ENCODE results near the gene SIAH1.

SIAH1 gene

DNA sequence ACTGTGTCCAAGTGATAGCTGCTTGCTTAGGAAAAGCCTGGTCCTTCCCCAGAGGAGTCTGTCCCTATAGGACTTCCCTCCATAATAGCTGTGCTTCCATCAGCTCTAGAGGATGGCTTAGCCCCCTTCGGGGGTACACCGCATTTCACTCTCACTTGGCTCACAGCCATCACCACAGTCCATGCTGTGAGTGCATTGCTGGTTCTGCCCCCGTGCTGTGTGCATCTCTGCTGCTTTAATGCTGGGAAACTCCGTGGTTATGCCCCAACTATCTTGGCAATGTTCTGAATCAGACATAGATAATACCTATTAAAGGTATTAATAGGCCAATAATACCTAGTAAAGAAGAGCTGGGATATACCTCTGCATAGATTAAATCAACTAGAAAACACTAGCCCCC is 58.3 kb downstream of the SIAH1 start:
- ChIA-PET POLR2A (no interaction called here), CTCF (interaction anchor here (0.8 to 1.2 kb wide), 2 partner anchors 9 to 162 kb away, joined by 3 read pairs; no protein-coding TSS in a partner anchor)
- H3K4me3 ChIP-seq (ENCODE audit: low read depth, low read length) = no peak overlapping the region

DNA sequence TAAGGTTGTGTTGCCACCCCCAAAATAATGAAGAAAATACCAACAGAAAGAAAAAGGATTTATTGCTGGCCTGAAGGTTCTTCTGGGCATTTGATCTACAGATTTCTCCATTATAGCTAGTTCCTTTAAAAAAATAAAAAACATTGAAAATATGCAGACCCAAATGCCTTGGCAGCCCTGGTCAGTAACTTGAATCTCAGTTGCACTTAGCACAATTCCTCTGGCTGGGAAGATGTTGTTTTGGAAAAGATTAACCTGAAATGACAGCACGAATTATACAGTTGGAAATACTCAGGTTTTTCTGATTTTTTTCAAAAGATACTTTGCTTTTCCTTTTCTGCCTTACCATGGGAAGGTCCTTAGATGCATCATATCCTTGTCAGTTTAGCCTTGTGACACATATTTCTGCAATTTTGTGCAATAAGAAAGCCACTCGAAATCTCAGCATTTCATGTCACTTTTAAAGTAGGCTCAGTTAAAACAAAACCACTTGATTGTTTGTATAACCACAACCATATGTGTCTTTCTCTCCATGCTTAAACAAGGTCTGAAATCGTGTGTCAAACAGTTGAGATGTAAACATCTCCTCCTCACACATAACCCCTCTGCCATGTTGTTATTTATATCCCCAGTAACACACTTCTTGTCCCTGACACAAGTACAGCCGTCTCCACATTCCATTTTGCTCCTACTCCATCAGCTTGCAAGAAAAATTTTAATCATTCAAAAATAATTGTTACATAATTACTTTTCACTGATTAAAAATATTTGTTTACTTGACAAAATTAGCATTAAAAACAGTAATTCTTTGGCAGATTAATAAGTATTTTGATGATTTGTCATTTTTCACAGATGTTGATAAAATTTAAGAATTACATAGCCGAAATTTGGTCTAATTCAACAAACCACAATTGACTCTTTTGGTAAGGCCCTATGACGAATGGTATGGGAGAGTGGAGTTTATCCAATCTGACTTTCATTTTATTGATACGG is 61.1 kb downstream of the SIAH1 start:
- POLR2A ChIA-PET = no interaction called here
- Histone ChIP-seq H3K4me3 (ENCODE audit: low read depth, low read length) (no peak overlapping the region), H3K36me3 (ENCODE audit: control insufficient read depth in 2 of 2, insufficient read depth in 1 of 2, low read length in 2 of 2) (peaks cover 0 to 20% of the 10 kb centered on the region in 2 experiments; a peak in 1 of 3 replicates), H3K27ac (ENCODE audit: extremely low read depth, low read depth, low read length) (no peak overlapping the region), H3K4me1 (ENCODE audit: control insufficient read depth, insufficient read depth, low read length) (0 out of 2 replicates have a peak, but pooled peaks cover 2% of the 10 kb centered on the region), H3K9me3 (ENCODE audit: control insufficient read depth, insufficient read depth, low read depth, low read length) (no peaks in the 10 kb centered on the region)
- TF ChIP-seq, protein P1, sequence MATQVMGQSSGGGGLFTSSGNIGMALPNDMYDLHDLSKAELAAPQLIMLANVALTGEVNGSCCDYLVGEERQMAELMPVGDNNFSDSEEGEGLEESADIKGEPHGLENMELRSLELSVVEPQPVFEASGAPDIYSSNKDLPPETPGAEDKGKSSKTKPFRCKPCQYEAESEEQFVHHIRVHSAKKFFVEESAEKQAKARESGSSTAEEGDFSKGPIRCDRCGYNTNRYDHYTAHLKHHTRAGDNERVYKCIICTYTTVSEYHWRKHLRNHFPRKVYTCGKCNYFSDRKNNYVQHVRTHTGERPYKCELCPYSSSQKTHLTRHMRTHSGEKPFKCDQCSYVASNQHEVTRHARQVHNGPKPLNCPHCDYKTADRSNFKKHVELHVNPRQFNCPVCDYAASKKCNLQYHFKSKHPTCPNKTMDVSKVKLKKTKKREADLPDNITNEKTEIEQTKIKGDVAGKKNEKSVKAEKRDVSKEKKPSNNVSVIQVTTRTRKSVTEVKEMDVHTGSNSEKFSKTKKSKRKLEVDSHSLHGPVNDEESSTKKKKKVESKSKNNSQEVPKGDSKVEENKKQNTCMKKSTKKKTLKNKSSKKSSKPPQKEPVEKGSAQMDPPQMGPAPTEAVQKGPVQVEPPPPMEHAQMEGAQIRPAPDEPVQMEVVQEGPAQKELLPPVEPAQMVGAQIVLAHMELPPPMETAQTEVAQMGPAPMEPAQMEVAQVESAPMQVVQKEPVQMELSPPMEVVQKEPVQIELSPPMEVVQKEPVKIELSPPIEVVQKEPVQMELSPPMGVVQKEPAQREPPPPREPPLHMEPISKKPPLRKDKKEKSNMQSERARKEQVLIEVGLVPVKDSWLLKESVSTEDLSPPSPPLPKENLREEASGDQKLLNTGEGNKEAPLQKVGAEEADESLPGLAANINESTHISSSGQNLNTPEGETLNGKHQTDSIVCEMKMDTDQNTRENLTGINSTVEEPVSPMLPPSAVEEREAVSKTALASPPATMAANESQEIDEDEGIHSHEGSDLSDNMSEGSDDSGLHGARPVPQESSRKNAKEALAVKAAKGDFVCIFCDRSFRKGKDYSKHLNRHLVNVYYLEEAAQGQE (tag by site-specific recombination; IDR thresholded peaks at IDR 0.05) = no peak
- TF ChIP-seq ZNF341 (tag by site-specific recombination; IDR thresholded peaks at IDR 0.05; ENCODE audit: low read depth) = no peak
- TF ChIP-seq OVOL3 (tag by site-specific recombination; IDR thresholded peaks at IDR 0.05) = no peak
- no peak for TF ChIP-seq ZNF776 (tag by site-specific recombination; IDR thresholded peaks at IDR 0.05; ENCODE audit: borderline replicate concordance)
- no peak for TF ChIP-seq ZNF239 (tag by site-specific recombination; IDR thresholded peaks at IDR 0.05)
- TF ChIP-seq MZF1 (tag by site-specific recombination; IDR thresholded peaks at IDR 0.05; ENCODE audit: borderline replicate concordance) = no peak
- no peak for TF ChIP-seq SCRT2 (tag by site-specific recombination; IDR thresholded peaks at IDR 0.05)
- no peak for TF ChIP-seq ZNF266 (tag by site-specific recombination; IDR thresholded peaks at IDR 0.05; ENCODE audit: low read depth)
- TF ChIP-seq ZSCAN30 (tag by site-specific recombination; IDR thresholded peaks at IDR 0.05) = no peak
- TF ChIP-seq, protein P2, sequence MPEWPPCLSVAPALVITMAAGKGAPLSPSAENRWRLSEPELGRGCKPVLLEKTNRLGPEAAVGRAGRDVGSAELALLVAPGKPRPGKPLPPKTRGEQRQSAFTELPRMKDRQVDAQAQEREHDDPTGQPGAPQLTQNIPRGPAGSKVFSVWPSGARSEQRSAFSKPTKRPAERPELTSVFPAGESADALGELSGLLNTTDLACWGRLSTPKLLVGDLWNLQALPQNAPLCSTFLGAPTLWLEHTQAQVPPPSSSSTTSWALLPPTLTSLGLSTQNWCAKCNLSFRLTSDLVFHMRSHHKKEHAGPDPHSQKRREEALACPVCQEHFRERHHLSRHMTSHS (tag by site-specific recombination; IDR thresholded peaks at IDR 0.05) = no peak
- no peak for TF ChIP-seq ZBTB8A (tag by site-specific recombination; IDR thresholded peaks at IDR 0.05)
- TF ChIP-seq ZNF2 (tag by site-specific recombination; IDR thresholded peaks at IDR 0.05) = no peak
- CTCF ChIA-PET = interaction anchor here (1.6 kb wide), 1 partner anchor 299 kb away, joined by 3 read pairs; no protein-coding TSS in a partner anchor

More for the DNA sequence above, 58.3 kb downstream of the SIAH1 start:
- Histone ChIP-seq H3K4me1 (ENCODE audit: control insufficient read depth, insufficient read depth, low read length) (no peaks in the 10 kb centered on the region), H3K36me3 (ENCODE audit: control insufficient read depth in 2 of 2, insufficient read depth in 1 of 2, low read length in 2 of 2) (peaks cover 0 to 19% of the 10 kb centered on the region in 2 experiments; a peak in 1 of 3 replicates), H3K9me3 (ENCODE audit: control insufficient read depth, insufficient read depth, low read depth, low read length) (no peaks in the 10 kb centered on the region), H3K27ac (ENCODE audit: extremely low read depth, low read depth, low read length) (no peak overlapping the region)
- no peak for TF ChIP-seq FEZF1 (tag by site-specific recombination; IDR thresholded peaks at IDR 0.05)
- TF ChIP-seq REPIN1 (tag by site-specific recombination; IDR thresholded peaks at IDR 0.05; ENCODE audit: low read depth) = no peak
- peak; percentile 38; the same call in 1 of the 2 replicates for TF ChIP-seq ZIC2 (tag by site-specific recombination; IDR thresholded peaks at IDR 0.05)
